Astrocyte (in vitro differentiated cells and primary cell): ENCODE data around the gene RPL7L1. TPM values are rescaled to one million over a fixed set of nuclear protein-coding genes. Genes with fewer than 3 reads are reported as not detected.

ENCODE experiments used
- DNase-seq: peaks from one replicate; pipeline ENCODE4 v3.0.0-alpha.2; 2010; ENCODE audit warnings: low read depth
- FAIRE-seq: peaks from 2 replicates; lab custom pipeline; 2011; peaks lifted over from hg19 to GRCh38; lab: Jason Lieb, UNC
- H2AFZ ChIP-seq: 2 replicates; pipeline ENCODE4 v1.6.0; 2012; ENCODE audit warnings: low read depth, low read length, inconsistent platforms
- H3K27ac ChIP-seq: 2 replicates; pipeline ENCODE4 v1.5.1; 2011; ENCODE audit warnings: low read depth, low read length, inconsistent platforms
- H3K27me3 ChIP-seq: 2 replicates; pipeline ENCODE4 v1.6.0; 2011; ENCODE audit warnings: low read length, inconsistent platforms; ENCODE audit not compliant: insufficient read depth
- H3K36me3 ChIP-seq: 2 replicates; pipeline ENCODE4 v1.5.1; 2011; ENCODE audit warnings: low read length, inconsistent platforms; ENCODE audit not compliant: insufficient read depth
- H3K4me1 ChIP-seq: 2 replicates; pipeline ENCODE4 v1.5.1; 2011; ENCODE audit warnings: low read length, inconsistent platforms; ENCODE audit not compliant: insufficient read depth
- H3K4me2 ChIP-seq: 2 replicates; pipeline ENCODE4 v1.6.0; 2012; ENCODE audit warnings: low read length, inconsistent platforms
- H3K4me3 ChIP-seq: 2 replicates; pipeline ENCODE4 v1.5.1; 2011; ENCODE audit warnings: low read depth, mild to moderate bottlenecking, low read length, inconsistent platforms; ENCODE audit not compliant: insufficient read depth
- H3K79me2 ChIP-seq: 2 replicates; pipeline ENCODE4 v1.6.0; 2012; ENCODE audit warnings: mild to moderate bottlenecking, low read length, inconsistent platforms; ENCODE audit not compliant: insufficient read depth
- H3K9ac ChIP-seq: 2 replicates; pipeline ENCODE4 v1.6.0; 2012; ENCODE audit warnings: mild to moderate bottlenecking, low read length, inconsistent platforms
- H3K9me3 ChIP-seq: 2 replicates; pipeline ENCODE4 v1.5.1; 2012; ENCODE audit warnings: low read depth, mild to moderate bottlenecking, low read length, inconsistent platforms; ENCODE audit not compliant: insufficient read depth
- H4K20me1 ChIP-seq: 2 replicates; pipeline ENCODE4 v1.6.0; 2012; ENCODE audit warnings: low read length, inconsistent platforms; ENCODE audit not compliant: insufficient read depth
- H3K27ac Mint-ChIP-seq: one replicate; pipeline ENCODE4 v1.8.0; 2021; ENCODE audit warnings: mild to moderate bottlenecking, mixed read lengths; ENCODE audit not compliant: unreplicated experiment
- H3K27me3 Mint-ChIP-seq: one replicate; pipeline ENCODE4 v1.8.0; 2021; ENCODE audit warnings: low read depth, mixed read lengths; ENCODE audit not compliant: unreplicated experiment
- H3K36me3 Mint-ChIP-seq: one replicate; pipeline ENCODE4 v1.8.0; 2021; ENCODE audit warnings: low read depth, mixed read lengths; ENCODE audit not compliant: unreplicated experiment
- H3K4me1 Mint-ChIP-seq: one replicate; pipeline ENCODE4 v1.8.0; 2021; ENCODE audit warnings: low read depth, mixed read lengths; ENCODE audit not compliant: unreplicated experiment
- H3K4me3 Mint-ChIP-seq: one replicate; pipeline ENCODE4 v1.8.0; 2021; ENCODE audit warnings: mild to moderate bottlenecking, moderate library complexity, mixed read lengths; ENCODE audit not compliant: unreplicated experiment
- H3K9me3 Mint-ChIP-seq: one replicate; pipeline ENCODE4 v1.8.0; 2021; ENCODE audit warnings: mild to moderate bottlenecking, mixed read lengths; ENCODE audit not compliant: unreplicated experiment
- EZH2 ChIP-seq: IDR thresholded peaks from 2 replicates; pipeline ENCODE4 v1.6.1; 2012; ENCODE audit warnings: mild to moderate bottlenecking, low read length, inconsistent platforms; ENCODE audit not compliant: insufficient read depth
- total RNA-seq: library from RNA; stranded (reverse); gene quantifications from 2 replicates; pipeline ENCODE4 v1.2.1, GENCODE V29; 2021
- TF ChIP-seq, protein P1 (sequence below): IDR thresholded peaks from 2 replicates; pipeline ENCODE4 v1.5.1; 2011; ENCODE audit warnings: low read depth, mild to moderate bottlenecking, inconsistent platforms, low read length, moderate library complexity; ENCODE audit not compliant: insufficient read depth

Gene RPL7L1
- total RNA-seq, 1 donor from 2014 or later: 92.0 TPM

DNA sequence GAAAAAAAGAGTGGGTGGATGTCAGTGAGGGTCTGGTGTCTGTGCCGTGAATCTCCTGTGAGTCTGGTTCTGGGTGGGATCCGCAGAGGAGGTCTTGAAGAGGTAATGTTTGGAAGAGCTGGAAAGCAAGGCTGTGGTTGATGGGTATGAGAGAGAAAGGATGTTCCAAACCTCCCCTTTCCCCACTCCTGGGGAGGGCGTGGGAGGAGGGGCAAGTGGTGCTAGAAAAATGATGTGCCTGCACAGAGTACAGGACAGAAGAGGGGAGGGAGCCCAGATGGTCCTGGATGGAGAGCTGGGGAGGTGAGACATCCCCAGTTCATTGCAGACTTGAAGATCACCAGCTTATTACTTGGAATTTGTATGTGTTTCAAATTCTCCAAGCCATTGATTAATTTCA is 53.0 kb downstream of the RPL7L1 start:
- H3K9me3 ChIP-seq: no peaks in the 10 kb centered on the region
- no peaks in the 10 kb centered on the region for H3K9me3 Mint-ChIP-seq
- H3K4me2 ChIP-seq: no peak overlapping the region
- peaks cover 10% of the 10 kb centered on the region for H3K36me3 Mint-ChIP-seq
- H3K27me3 ChIP-seq: no peaks in the 10 kb centered on the region
- H4K20me1 ChIP-seq: peaks cover 25% of the 10 kb centered on the region
- peaks cover 51% of the 10 kb centered on the region for H3K79me2 ChIP-seq
- H3K4me3 Mint-ChIP-seq: no peak overlapping the region
- no peaks in the 10 kb centered on the region for H3K27me3 Mint-ChIP-seq
- no peak overlapping the region for H2AFZ ChIP-seq
- no peak overlapping the region for H3K9ac ChIP-seq
- no peak overlapping the region for H3K27ac ChIP-seq
- no peak overlapping the region for H3K27ac Mint-ChIP-seq
- peaks cover 4% of the 10 kb centered on the region for H3K4me1 Mint-ChIP-seq
- peaks cover 19% of the 10 kb centered on the region for H3K36me3 ChIP-seq
- DNase-seq: no peak
- no peak overlapping the region for H3K4me3 ChIP-seq
- no peak for TF ChIP-seq EZH2
- TF ChIP-seq, protein P1, sequence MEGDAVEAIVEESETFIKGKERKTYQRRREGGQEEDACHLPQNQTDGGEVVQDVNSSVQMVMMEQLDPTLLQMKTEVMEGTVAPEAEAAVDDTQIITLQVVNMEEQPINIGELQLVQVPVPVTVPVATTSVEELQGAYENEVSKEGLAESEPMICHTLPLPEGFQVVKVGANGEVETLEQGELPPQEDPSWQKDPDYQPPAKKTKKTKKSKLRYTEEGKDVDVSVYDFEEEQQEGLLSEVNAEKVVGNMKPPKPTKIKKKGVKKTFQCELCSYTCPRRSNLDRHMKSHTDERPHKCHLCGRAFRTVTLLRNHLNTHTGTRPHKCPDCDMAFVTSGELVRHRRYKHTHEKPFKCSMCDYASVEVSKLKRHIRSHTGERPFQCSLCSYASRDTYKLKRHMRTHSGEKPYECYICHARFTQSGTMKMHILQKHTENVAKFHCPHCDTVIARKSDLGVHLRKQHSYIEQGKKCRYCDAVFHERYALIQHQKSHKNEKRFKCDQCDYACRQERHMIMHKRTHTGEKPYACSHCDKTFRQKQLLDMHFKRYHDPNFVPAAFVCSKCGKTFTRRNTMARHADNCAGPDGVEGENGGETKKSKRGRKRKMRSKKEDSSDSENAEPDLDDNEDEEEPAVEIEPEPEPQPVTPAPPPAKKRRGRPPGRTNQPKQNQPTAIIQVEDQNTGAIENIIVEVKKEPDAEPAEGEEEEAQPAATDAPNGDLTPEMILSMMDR: no peak
- no peak for FAIRE-seq
- H3K4me1 ChIP-seq: peaks cover 10% of the 10 kb centered on the region

DNA sequence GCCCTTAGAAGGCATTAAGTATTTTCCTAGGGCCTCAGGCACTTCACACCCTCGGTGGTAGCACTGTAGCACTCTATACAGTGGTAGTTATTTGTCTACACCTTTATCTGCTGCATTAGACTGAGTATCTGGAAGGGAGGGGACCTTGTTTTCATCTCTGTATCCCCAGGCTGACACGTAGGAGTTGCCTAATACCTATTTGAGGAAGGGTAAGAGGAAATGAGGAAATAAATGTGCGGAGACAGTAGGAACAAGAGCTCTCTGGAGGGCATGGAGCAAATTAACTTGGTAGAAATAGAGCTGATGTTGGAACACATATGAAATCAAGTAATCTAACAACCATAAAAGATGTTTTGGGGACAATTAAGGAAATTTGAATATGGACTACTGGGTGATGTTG is 53.8 kb downstream of the RPL7L1 start:
- no peak overlapping the region for H3K27ac Mint-ChIP-seq
- peaks cover 51% of the 10 kb centered on the region for H3K79me2 ChIP-seq
- no peak for FAIRE-seq

DNA sequence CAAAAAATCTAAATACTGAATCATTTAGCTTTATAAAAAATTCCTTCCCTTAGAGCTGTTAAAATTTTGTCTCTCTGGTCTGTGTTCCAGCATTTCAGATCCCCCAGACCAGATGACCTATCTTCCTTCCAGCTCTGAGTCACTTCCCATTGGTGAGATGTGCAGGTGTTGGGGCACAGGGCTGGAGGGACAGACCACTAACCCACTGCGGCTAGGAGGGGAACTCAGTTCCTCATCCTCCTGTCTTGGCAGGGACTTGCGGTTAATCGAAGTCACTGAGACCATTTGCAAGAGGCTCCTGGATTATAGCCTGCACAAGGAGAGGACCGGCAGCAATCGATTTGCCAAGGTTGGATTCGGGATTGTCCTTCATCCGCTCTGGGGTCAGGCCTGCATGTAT is 55.9 kb downstream of the RPL7L1 start:
- Histone ChIP-seq H3K9me3 (no peaks in the 10 kb centered on the region), H2AFZ (no peak overlapping the region), H3K27ac (no peak overlapping the region), H3K4me1 (peaks cover 10% of the 10 kb centered on the region), H3K27me3 (no peaks in the 10 kb centered on the region), H3K9ac (no peak overlapping the region), H3K36me3 (peaks cover 19% of the 10 kb centered on the region), H3K4me3 (no peak overlapping the region), H3K79me2 (peaks cover 51% of the 10 kb centered on the region), H3K4me2 (no peak overlapping the region), H4K20me1 (peaks cover 29% of the 10 kb centered on the region)
- H3K9me3 Mint-ChIP-seq: no peaks in the 10 kb centered on the region
- peaks cover 4% of the 10 kb centered on the region for H3K4me1 Mint-ChIP-seq
- TF ChIP-seq, protein P1: no peak
- no peak for TF ChIP-seq EZH2
- no peaks in the 10 kb centered on the region for H3K27me3 Mint-ChIP-seq
- DNase-seq (no peak), FAIRE-seq (no peak)
- no peak overlapping the region for H3K27ac Mint-ChIP-seq
- H3K4me3 Mint-ChIP-seq: no peak overlapping the region
- peaks cover 20% of the 10 kb centered on the region for H3K36me3 Mint-ChIP-seq

More for the DNA sequence above, 53.8 kb downstream of the RPL7L1 start:
- Histone ChIP-seq H3K9ac (no peak overlapping the region), H2AFZ (no peak overlapping the region), H3K36me3 (peaks cover 19% of the 10 kb centered on the region), H3K4me1 (peaks cover 10% of the 10 kb centered on the region), H3K4me2 (no peak overlapping the region), H3K9me3 (no peaks in the 10 kb centered on the region), H3K27ac (no peak overlapping the region), H3K27me3 (no peaks in the 10 kb centered on the region), H3K4me3 (no peak overlapping the region), H4K20me1 (peaks cover 25% of the 10 kb centered on the region)
- no peaks in the 10 kb centered on the region for H3K9me3 Mint-ChIP-seq
- no peaks in the 10 kb centered on the region for H3K27me3 Mint-ChIP-seq
- peaks cover 17% of the 10 kb centered on the region for H3K36me3 Mint-ChIP-seq
- no peak overlapping the region for H3K4me3 Mint-ChIP-seq
- TF ChIP-seq, protein P1: no peak
- no peak for TF ChIP-seq EZH2
- peaks cover 4% of the 10 kb centered on the region for H3K4me1 Mint-ChIP-seq
- no peak for DNase-seq
